Measurements from ENCODE around the gene CRISP2.

CRISP2 gene

DNA sequence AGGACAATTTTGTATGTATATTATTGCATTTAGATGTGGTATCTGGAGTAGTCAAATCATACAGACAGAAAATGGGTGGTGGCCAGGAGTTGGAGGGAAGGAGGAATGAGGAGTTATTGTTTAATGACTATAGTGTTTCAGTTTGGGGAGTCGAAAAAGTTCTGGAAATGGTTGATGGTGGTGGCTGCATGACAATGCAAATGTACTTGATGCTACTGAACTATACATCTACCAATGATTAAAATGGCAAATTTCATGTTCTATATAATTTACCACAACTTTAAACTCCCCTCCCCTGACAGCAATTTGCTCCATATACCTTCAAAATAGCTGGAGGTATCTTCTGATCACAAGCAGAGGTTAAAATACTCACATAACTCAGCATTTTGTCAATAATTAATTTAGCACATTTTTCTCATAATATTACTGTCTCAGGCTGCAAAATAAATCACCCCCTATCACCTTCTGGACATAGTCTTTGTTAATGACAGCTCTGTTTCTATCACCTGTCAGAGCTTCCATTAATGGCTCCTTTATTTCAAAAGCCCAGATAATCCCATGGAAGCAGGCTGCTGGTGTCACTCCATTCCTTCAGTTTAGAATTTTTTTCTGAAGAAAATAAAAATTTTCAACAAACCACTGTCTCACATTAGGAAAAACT, 51.0 kb downstream of the CRISP2 start:
- no peaks in the 10 kb centered on the region for H3K36me3 ChIP-seq
- H3K27ac ChIP-seq = no peak overlapping the region
- H3K9me3 ChIP-seq = no peaks in the 10 kb centered on the region
- TF ChIP-seq, protein P1, sequence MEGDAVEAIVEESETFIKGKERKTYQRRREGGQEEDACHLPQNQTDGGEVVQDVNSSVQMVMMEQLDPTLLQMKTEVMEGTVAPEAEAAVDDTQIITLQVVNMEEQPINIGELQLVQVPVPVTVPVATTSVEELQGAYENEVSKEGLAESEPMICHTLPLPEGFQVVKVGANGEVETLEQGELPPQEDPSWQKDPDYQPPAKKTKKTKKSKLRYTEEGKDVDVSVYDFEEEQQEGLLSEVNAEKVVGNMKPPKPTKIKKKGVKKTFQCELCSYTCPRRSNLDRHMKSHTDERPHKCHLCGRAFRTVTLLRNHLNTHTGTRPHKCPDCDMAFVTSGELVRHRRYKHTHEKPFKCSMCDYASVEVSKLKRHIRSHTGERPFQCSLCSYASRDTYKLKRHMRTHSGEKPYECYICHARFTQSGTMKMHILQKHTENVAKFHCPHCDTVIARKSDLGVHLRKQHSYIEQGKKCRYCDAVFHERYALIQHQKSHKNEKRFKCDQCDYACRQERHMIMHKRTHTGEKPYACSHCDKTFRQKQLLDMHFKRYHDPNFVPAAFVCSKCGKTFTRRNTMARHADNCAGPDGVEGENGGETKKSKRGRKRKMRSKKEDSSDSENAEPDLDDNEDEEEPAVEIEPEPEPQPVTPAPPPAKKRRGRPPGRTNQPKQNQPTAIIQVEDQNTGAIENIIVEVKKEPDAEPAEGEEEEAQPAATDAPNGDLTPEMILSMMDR (IDR thresholded peaks at IDR 0.05) = no peak
- peaks cover 5 to 22% of the 10 kb centered on the region in 2 experiments for H3K4me1 ChIP-seq (ENCODE audit: control insufficient read depth in 1 of 2, insufficient read depth in 1 of 2, low read depth in 1 of 2, low read length in 1 of 2)
- H3K27me3 ChIP-seq = no peaks in the 10 kb centered on the region
- no peak overlapping the region for H3K4me3 ChIP-seq (ENCODE audit: low read depth in 1 of 2, low read length in 1 of 2)

DNA sequence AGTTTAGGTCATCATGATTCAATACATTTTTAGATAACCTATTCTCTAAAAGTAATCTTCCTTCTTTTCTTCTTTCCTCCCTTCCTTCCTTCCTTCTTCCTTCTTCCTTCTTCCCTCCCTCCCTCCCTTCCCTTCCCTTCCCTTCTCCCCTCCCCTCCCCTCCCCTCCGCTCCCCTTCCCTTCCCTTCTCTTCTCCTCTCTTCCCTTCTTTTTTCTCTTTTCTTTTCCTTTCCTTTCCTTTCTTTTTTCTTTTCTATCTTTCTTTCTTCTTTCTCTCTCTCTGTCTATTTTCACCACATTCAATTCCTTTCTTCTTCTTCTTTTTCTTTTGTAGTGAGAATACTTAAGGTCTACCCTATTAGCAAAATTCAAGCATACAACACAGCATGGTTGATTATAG, 59.4 kb downstream of the CRISP2 start:
- TF ChIP-seq, protein P1 (IDR thresholded peaks at IDR 0.05) = no peak
- Histone ChIP-seq H3K4me1 (ENCODE audit: control insufficient read depth in 1 of 2, insufficient read depth in 1 of 2, low read depth in 1 of 2, low read length in 1 of 2) (no peaks in the 10 kb centered on the region), H3K9me3 (no peaks in the 10 kb centered on the region), H3K27ac (no peak overlapping the region), H3K27me3 (no peaks in the 10 kb centered on the region), H3K36me3 (no peaks in the 10 kb centered on the region), H3K4me3 (ENCODE audit: low read depth in 1 of 2, low read length in 1 of 2) (no peak overlapping the region)

DNA sequence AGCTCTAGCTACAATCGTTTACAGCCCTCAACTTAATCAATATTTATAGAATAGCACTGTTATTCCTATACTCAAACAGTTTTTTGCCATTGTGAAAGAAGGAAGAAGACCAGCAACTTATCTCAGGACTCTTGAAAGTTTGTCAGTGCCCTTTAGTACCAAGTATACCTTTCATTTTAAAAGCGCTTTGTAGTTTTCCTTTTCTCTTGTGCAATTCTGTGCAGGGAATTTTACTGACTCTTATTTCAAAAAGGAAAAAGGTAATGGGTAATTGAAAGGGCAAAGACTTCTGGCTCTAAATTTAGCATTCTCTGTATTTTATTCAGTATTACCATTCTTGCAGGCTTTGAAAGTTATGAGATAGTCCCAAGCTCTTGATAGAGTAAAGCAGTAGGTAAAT, 59.9 kb downstream of the CRISP2 start:
- Histone ChIP-seq H3K4me3 (ENCODE audit: low read depth in 1 of 2, low read length in 1 of 2) (no peak overlapping the region), H3K27ac (no peak overlapping the region), H3K9me3 (no peaks in the 10 kb centered on the region), H3K36me3 (no peaks in the 10 kb centered on the region), H3K27me3 (no peaks in the 10 kb centered on the region), H3K4me1 (ENCODE audit: control insufficient read depth in 1 of 2, insufficient read depth in 1 of 2, low read depth in 1 of 2, low read length in 1 of 2) (no peaks in the 10 kb centered on the region)
- TF ChIP-seq, protein P1 (IDR thresholded peaks at IDR 0.05) = no peak

DNA sequence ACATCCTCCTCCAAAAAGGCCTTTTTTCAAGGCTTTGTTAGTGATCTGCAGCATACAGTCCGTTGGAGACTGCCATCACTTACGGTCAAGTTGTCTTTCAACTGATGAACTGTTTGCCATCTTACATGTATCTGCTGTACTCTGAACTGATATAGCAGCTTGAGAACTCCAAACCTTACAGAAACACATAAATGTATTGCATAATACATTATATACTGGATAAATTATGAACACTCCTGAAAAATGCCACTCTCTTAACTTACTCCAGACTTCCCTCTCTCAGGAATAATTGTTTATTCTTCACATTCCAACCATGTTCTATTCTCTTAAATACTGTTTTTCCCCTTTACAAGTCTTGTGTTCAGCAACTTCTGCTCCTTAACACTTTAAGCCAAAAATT, 62.1 kb downstream of the CRISP2 start:
- no peaks in the 10 kb centered on the region for H3K4me1 ChIP-seq (ENCODE audit: control insufficient read depth in 1 of 2, insufficient read depth in 1 of 2, low read depth in 1 of 2, low read length in 1 of 2)
- TF ChIP-seq, protein P1 (IDR thresholded peaks at IDR 0.05) = no peak

DNA sequence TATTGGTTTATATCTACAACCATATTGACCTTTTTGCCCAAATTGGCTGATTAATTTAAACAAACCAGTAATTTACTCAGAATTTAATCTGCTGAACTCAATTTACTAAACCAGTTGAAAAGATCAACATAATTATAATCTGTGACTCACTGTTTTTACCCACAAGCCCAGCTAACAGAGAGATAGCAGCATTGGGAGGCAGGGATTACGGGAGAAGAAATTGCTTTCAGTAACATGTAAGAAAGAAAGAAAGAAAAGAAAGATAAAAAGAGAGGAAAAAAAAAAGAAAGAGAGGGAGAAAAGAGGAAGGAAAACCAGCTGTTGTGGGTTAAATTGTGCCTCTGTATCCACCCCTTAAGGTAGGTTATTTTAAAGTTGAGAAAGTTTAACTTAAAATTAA, 63.4 kb downstream of the CRISP2 start:
- Histone ChIP-seq H3K27me3 (no peaks in the 10 kb centered on the region), H3K4me1 (ENCODE audit: control insufficient read depth in 1 of 2, insufficient read depth in 1 of 2, low read depth in 1 of 2, low read length in 1 of 2) (no peaks in the 10 kb centered on the region), H3K4me3 (ENCODE audit: low read depth in 1 of 2, low read length in 1 of 2) (no peak overlapping the region), H3K9me3 (no peaks in the 10 kb centered on the region), H3K36me3 (no peaks in the 10 kb centered on the region), H3K27ac (no peak overlapping the region)
- TF ChIP-seq, protein P1 (IDR thresholded peaks at IDR 0.05) = no peak

More for the DNA sequence above, 62.1 kb downstream of the CRISP2 start:
- H3K9me3 ChIP-seq = no peaks in the 10 kb centered on the region
- no peak overlapping the region for H3K27ac ChIP-seq
- H3K27me3 ChIP-seq = no peaks in the 10 kb centered on the region
- no peak overlapping the region for H3K4me3 ChIP-seq (ENCODE audit: low read depth in 1 of 2, low read length in 1 of 2)
- no peaks in the 10 kb centered on the region for H3K36me3 ChIP-seq

Measured in neutrophil (primary cell).